ENCODE measurements around the gene TRMT2A.

TRMT2A gene

DNA sequence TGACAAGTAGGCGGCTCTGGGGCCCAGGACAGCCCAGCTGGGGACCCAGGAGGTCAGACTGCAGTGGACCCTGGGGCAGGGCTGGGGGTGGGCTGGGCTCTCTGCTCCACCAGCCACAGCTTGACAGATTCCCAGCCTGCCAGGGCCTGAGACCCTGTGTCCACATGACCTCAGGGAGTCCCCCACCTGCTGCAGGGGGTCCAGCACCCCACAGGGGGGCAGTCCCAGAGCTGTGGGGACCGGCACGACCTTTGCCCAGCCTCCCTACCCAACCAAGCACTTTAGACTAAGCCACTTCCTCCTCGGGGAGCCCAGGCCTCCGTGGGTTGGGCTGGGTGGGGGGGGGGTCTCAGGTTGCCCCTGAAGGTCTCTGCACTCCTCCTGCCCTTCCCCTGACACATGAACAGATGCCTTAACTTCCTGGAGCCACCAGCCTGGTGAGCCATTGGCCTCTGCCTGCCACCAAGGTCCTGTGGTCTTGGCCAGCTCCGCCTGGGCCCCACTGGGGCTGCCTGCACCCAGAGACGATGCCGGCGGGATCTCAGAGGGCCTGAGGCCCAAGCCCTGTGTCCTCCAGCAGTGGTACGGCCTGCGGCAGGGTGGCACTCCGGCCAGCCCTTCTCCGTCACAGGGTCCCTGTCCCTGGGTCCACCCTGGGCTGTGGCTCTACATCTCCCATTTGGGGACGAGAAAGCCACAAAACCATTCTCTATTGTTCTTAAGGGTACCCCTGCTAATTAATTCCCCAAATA lies 30.4 kb upstream of the TRMT2A start:
- DNase-seq, result no peak

DNA sequence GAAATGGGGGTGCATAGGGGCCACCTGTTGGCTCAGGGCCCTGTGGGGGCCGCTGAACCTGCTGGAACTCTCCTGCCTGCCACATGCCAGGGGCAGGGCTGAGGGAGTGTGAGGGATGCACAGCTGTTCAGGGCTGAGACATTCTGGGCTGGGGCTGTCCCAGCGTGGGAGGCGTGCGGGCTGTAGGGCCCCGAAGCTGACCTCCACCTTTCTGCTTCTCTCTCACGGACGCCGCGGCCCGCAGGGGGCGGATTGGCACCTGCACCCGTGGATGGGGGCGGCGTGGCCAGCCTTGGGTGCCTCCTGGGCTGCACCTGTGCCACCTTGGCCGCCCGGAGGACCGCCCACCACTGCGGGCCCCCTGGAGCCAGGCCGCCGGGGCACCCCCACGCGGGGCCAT lies 29.8 kb upstream of the TRMT2A start:
- no peak for DNase-seq

DNA sequence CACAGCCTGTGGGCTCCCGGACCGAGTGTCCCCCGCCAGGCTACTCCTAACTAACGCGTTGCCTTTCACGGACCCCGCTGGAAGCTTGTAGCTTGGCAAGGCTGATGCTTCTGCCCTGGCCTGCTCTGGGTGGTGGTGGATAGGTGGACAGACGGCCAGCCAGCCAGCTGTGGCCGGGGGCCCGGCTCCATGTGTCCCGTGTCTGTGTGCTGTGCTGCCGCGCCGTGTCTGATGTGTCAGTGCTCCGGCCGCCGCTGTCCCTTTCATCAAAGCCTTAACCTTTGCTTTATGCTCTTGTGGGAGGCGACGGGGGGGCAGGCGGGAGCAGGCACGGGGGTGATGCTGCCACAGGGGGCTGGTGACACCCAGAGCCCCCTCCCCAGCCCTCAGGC lies 28.8 kb upstream of the TRMT2A start:
- DNase-seq, result no peak

DNA sequence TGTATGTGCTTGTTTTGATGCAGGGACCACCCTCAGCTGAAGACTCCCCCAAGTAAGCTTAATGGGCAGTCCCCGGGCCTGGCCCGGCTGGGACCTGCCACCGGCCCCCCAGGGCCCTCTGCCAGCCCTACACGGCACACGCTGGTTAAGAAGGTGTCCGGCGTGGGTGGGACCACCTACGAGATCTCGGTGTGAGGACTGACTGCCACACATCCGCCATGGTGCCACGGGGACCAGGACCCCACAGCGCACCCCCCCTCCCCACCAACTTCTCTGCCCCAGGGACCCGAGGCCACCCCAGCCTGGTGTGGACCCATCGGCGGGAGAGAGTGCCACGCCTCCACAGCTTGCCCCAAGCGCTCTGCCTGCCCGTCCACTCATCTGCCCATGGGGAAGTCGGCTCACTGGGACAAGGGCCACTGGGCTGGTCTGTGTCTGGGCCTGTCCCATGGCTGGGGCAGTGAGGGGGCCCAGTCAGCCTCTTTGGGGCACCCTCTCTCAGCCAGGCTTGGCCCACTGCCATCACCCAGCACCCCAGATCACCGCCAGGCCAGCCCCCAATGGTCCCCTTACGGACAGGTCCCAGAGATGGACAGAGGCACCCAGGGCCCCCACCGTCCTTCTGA lies 28.3 kb upstream of the TRMT2A start:
- no peak for DNase-seq

DNA sequence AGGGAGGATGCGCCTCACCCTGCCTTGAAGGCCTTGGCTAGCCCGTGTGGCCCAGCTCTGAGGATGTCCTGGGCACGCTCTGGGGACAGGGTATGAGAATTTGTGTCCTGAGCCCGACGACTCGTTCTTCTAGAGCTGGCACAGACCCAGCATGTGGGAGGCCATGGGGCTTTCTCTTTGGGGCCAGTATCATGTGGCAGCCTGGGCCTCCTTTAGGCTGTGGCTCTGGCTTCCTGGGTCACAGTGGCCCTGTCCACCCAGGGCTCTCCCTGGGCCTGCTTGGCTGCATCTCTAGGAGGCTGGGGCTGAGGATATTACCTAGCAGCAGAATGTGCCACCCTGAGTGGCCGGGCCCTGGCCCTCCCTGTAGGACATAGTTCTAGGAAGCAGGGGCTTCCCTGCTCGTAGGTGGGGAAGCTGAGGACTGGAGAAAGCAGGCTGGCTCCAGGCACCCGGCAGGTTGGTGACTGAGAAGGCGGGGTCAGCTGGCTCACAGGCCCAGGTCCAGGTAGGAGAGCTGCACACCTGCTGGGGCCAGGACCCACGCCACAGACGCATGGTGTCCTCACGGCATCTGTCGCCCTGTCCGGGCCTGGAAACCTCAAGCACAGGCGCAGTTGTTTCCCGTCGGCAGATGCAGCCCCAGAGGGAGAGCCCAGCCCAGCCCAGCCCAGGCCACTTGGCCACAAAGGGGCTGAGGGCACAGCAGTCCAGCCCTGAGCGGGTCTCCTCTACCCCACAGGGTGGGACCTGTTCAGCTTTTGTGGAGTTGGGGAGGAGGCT lies 27.0 kb upstream of the TRMT2A start:
- no peak for DNase-seq

DNA sequence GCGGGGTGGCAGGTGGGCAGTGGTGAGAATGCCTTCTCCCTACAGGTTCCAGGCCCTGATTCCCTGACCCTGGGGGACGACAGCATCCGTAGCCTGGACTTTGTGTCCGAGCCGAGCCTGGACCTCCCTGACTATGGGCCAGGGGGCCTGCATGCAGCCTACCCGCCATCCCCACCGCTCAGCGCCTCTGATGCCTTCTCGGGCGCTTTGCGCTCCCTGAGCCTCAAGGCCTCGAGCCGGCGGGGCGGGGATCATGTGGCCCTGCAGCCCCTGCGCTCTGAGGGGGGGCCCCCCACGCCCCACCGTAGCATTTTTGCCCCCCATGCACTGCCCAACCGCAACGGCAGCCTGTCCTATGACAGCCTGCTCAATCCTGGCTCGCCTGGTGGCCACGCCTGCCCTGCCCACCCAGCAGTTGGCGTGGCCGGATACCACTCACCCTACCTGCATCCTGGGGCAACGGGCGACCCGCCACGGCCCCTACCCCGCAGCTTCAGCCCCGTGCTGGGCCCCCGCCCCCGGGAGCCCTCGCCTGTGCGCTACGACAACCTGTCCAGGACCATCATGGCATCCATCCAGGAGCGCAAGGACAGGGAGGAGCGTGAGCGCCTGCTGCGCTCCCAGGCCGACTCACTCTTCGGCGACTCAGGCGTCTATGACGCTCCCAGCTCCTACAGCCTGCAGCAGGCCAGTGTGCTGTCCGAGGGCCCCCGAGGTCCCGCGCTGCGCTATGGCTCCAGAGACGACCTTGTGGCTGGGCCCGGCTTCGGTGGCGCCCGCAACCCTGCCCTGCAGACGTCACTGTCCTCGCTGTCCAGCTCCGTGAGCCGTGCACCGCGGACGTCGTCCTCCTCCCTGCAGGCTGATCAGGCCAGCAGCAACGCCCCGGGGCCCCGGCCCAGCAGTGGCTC lies 25.9 kb upstream of the TRMT2A start:
- no peak for DNase-seq

DNA sequence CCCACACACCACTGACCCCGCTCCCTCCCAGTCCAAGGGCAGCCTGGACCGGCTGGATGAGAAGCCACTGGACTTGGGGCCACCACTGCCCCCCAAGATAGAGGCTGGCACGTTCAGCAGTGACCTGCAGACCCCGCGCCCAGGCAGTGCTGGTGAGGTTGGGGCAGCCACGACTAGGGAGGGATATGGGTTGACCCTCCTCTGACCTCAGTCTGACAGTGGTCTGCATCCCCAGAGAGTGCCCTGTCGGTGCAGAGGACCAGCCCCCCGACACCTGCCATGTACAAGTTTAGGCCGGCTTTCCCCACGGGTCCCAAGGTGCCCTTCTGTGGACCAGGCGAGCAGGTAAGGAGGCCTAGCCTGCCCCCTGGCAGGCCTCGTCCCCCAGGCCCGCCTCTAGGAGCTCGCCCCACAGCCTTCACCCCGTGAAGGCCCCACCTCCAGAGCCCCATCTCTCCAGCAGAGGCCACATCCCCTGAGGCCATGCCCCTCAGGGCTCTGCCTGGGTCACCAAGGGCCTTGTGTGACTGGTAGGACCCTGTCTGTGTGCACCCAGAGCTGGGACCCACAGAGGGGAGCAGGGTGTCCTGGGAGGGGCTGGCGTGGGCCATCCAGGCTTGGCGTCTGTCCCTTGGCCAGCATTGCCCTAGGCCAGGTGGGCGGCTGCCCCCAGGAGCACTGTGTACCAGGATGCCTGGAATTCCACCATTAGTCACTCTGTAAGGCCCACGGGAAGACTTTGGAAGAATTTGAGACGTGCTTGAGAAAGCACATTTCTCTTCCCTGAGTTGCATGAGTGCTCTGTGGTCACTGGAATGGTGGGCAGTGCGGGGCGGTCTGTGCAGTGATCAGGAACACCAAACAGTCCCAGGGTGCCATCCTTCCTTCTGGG lies 24.4 kb upstream of the TRMT2A start:
- DNase-seq, result no peak

DNA sequence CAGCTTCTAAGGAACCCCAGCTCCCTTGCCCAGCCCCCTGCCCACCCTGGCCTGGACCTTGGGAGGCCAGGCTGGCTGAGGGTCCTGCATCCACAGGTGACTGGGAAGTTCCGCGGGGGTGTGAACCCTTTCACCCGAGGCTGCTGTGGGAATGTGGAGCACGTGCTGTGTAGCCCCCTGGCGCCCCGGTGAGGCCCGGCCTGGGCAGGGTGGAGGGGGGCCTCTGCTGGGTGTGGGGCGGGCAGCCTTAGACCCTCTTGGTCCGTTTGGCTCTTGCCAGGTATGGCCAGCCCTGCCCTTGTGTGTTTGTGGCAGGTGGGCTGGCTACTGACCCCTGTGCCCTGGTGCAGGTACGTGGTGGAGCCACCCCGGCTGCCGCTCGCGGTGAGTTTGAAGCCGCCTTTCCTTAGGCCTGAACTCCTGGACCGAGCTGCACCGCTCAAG lies 23.5 kb upstream of the TRMT2A start:
- DNase-seq, result no peak

DNA sequence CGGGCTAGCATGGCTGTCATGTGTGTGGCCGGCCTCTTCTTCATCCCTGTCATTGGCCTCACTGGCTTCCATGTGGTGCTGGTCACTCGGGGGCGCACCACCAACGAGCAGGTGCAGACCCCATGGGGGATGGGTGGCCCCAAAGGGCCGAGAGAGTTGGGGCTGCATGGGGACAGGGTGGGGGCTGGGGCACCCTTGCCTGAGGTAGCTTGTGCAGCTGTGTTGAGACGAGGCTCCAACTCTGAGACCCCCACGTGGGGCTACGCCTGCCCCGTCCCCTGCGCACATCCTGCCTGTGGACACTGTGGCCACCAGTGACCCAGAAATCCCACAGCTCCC lies 23.1 kb upstream of the TRMT2A start:
- no peak for DNase-seq

DNA sequence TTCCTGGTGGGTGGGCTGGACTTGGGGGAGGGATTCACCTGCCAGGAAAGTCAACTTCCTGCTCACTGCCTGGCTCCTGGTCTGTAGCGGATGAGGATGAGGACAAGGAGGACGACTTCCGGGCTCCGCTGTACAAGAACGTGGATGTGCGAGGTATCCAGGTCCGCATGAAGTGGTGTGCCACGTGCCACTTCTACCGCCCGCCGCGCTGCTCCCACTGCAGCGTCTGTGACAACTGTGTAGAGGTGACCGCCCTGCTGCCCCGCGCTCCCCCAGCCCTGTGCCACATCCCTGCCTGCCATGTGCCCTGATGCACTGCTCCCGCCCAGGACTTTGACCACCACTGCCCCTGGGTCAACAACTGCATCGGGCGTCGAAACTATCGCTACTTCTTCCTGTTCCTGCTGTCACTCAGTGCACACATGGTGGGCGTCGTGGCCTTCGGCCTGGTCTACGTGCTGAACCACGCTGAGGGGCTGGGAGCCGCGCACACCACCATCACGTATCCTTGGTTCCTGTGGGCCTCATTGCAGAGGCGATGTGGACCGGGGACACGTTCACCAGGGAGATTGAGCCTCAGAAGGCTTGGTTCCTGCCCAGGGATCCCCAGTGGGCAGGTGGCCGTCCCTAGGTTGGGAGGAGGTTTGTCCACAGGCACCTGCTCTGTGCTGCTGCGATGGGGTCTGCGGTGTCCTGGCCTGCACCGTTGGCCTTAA lies 22.5 kb upstream of the TRMT2A start:
- no peak for DNase-seq

DNA sequence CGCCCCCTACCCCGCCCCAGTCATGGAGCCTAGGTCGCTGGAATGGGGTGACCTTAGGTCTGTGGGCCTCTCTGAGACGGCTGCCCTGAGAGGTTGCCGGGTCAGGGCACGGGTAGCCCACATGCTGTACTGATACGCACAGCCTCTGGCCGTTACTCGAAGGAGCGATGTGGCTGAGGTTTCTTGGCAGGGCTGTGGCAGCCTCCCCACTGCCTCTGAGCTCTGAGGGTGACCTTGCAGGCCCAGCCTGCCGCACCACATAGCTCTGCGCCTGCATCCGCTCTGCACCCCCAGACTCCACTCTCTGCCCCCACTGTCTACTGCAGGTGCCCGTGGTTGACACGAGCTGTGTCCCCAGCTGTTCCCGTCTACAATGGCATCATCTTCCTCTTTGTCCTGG lies 21.8 kb upstream of the TRMT2A start:
- no peak for DNase-seq

DNA sequence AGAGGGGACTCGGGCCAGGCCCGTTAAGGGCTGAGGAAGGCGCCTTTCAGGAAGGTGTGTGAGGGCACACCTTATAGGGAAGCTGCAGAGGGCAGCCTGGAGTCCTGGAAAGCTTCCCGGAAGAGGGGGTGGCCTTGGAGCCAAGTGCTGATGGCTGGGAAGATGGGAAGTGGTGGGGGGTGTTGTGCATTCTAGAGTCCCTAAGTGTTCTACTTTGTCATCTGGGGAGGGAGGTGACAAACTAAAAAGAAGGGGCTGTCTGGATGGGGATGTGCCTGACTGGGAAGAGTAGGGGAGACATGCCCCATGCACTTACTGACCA lies 21.4 kb upstream of the TRMT2A start:
- no peak for DNase-seq

DNA sequence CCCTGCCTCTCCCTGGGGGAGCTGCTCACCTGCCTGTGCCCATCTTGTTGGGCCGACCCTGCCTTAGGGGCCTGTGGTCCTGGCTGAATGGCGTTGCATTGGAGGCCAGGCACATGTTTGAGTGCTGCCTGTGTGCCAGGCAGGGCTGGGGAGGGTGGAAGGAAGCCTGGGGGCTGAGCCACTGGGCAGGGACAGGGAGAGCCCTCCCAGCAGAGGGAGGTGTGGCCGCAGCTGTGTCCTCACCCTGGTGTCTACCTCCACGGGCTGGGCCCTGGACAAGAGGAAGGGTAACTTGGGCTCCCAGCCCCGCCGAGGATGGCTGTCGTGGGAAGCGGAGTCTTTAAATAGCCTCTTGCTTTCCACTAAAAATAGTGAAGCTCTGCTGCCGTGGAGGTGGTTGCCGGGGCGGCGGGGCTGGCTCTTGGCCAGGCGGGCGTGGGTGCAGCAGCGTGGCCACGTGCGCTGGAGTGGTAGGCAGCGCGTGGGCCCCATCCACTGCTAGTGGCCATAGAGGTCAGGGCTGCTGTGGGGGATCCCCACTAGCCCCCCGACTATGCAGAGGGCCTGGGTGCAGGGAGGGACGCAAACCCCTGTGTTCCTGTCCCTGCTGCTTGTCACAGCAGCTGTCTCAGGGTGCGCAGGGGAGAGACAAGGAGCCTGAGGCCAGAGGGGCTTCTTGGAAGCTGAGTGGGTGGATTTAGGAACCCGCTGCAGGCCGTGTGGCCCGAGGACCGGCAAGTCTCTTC lies 20.8 kb upstream of the TRMT2A start:
- DNase-seq, result no peak

DNA sequence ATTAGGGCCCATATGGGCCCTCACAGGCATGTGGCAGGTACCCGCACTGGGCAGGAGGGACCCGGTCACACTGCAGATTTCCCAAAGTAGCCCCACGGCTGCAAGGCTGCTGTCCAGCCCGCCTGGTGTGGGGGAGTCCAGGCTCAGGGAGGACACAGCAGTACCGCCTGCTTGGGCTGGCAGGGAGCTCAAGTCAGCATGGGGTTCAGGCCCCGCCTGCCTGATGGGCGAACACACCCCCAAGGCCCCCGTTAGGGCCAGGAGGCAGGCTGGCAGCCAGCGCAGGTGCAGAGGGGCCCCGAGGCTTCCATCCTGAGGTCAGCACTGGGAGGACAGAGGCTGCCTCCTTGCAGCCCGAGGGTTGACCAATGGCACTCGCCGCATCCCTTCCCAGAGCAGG lies 20.1 kb upstream of the TRMT2A start:
- no peak for DNase-seq

DNA sequence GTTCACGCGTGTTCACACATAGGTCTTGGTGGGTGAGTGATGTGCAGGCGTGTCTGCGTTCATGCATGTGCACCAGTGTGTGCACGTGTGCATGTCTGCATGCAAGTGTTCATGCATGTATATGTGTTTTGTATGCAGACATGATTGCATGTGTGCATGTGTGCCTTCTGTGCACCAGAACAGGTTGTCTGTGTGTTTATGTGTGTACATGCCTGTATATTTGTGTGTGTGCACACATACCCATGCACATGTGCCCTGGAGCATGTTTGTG lies 19.5 kb upstream of the TRMT2A start:
- no peak for DNase-seq

DNA sequence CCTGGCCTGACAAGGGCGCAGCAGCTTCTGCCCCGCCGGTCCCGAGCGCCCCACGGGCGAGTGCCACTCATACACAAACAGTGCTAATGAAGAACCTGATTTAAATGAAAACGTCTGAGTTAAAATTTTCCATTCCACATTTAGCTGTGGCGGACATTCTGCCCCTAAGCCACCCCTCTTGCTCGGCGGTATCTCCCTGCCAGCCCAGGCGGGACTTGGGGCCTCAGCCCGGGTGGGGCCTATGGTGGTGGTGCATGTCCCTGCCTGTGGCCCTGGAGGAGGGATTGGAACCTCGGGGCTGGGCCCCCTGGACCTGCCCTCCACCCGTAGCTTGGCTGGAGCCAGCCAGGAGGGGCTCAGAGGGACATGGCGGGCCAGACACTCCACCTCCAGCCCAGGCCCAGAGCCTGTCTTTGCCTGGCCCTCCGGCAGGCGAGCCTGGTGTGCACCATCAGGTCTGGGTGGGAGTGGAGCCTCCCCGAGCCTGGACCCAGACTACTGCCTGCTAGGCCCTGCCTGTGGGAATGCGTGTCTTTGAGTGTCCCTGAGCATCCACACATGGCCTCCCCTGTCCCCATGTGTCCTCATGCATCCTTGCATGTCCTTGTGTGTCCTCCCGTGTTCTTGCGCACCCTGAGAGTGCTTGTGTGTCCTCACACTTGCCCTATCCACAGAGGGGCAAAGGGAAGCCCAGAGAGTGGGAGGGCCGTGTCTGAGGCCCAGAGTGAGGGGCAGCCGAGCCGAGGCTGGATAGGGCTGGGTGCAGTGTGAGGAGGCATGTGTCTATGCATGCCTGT lies 19.0 kb upstream of the TRMT2A start:
- no peak for DNase-seq

DNA sequence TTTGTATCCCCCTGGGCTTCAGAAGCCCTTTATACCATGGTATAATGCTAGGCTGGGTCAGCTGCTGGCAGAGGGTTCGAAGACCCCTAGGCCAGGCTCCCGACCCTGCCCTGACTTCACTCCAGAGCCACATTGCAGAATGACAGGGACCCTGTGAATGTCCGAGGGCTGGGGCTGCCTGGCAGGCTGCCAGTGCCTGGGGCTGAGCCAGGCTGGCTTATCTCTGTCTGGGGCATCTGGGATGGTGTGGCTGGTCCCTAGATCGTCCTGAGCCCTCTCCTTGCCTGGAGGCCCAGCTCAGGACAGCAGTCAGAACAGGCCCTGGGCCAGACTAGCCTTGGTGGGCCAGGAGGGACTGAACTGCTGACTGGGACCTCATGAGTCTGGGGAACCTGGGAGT lies 18.2 kb upstream of the TRMT2A start:
- DNase-seq, result no peak

DNA sequence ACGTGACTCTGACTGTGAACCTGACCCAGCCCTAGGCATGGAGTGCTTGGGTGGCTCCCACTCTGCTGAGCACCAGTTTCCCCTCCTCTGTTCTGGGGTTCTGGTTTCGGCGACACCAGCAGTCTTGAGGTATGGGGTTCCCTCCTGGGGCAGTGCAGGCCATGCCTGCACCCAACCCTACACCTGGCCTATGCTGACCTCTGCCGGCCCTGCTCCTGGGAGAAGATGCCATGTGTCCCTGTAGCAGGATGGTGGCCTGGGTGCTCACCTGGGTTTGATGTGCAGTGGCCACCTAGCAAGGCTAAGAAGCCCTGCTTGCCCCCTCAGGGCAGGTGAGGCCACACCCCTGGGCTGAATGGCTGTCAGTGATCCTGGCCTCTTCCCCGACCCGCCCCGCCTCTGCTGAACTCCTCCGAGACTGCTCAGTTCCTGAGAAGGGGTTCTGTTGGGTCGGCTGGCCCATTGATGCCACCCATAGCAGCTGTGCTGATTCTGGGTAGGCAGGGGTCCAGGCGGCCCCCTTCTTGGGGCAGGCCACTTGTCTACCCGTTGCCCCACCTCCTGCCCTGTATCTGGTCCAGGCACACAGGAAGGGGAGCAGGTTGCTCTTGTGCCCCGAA lies 17.0 kb upstream of the TRMT2A start:
- DNase-seq, result no peak

DNA sequence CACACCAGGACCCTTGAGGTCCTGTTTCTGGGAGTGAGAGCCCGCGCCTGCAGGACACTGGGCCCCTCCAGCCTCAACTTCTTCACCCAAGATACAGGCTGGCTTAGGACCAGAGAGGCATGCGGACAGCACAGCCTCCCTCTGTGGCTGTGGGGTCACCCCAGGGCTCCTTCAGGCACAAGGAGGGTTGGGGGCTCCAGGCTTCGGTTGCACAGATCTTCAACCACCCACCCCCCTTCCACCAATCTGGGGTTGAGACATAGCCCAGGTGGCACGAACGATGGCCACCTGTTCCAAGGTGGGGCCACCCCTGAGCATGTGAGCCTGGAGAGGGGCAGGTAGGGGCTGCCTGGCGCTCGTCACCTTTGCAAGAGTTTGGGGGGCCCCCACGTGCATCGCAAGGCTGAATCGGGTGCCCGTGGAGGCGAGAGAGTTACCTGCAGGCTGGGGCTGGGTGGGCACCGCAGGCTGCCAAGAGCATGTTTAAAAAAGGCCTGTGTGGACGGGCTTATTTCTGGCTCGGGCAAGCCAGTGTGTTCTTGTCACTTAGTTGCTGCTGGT lies 15.7 kb upstream of the TRMT2A start:
- no peak for DNase-seq
